IMR-90 (cell line): Measurements from ENCODE around the gene NMRK2.

Experiments used
- CEBPB ChIP-seq: IDR thresholded peaks from 2 replicates; pipeline ENCODE4 v1.6.1; 2012; ENCODE audit warnings: low read depth, low read length, improper control_type of control experiment
- CHD1 ChIP-seq: IDR thresholded peaks from 2 replicates; pipeline ENCODE4 v1.6.1; 2012; ENCODE audit warnings: low read depth, low read length, improper control_type of control experiment
- CTCF ChIP-seq: conservative IDR thresholded peaks from 2 replicates; pipeline ENCODE4 v1.5.1; 2012; ENCODE audit warnings: mild to moderate bottlenecking, low read depth, low read length, improper control_type of control experiment
- POLR2A ChIP-seq: IDR thresholded peaks from 2 replicates; pipeline ENCODE4 v1.6.1; 2012; ENCODE audit warnings: mild to moderate bottlenecking, low read depth, low read length
- RCOR1 ChIP-seq: IDR thresholded peaks from 2 replicates; pipeline ENCODE4 v1.6.1; 2012; ENCODE audit warnings: mild to moderate bottlenecking, low read length, improper control_type of control experiment; ENCODE audit not compliant: insufficient replicate concordance

DNA sequence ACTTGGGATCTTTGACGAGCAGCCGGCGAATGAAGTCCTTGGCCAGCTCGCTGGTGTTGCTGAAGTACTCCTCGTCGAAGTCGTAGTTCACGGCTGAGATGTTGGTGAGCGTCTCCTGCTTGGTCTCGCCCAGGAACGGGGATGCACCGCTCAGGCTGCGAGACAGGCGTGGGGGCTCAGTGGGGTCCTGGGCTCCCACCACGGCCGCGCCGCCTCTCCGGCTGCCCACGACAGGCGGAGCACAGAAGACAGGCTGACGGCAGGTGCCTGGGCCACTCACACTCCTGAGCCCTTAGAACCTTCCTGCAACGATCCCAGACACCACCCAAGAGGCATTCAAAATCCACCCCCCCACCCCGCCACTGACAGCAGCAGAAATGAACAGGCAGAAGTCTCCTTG, 28.1 kb downstream of the NMRK2 start:
- TF ChIP-seq POLR2A = no peak
- no peak for TF ChIP-seq CTCF
- TF ChIP-seq RCOR1 = no peak
- no peak for TF ChIP-seq CEBPB
- TF ChIP-seq CHD1 = no peak
